Right lobe of liver (tissue), 6 donors: Measurements from ENCODE around the gene CHRNB1. TPM values are rescaled to one million over a fixed set of nuclear protein-coding genes. Genes with fewer than 3 reads are reported as not detected.
A peak's percentile ranks its signal among the peaks of the same experiment; 100 is the strongest.

Experiments
- ATAC-seq, 4 donors: fragments of 200-7000 bp; cut with Tn5 transposase; one replicate each; pipeline ENCODE4 v1.9.1; 2020; ENCODE audit warnings: mild to moderate bottlenecking in 4 of 4, moderate library complexity in 4 of 4
- DNase-seq, 3 donors: peaks; one replicate each; pipeline ENCODE4 v3.0.0-alpha.2; 2020
- H3K27ac ChIP-seq, 3 donors: fragments of 200-600 bp; one replicate each; pipeline ENCODE4 v1.8.0; 2022
- H3K27me3 ChIP-seq, 2 donors: fragments of 200-600 bp; one replicate each; pipeline ENCODE4 v1.8.0; 2022
- H3K36me3 ChIP-seq, 4 donors: fragments of 200-600 bp; sonication (generic) in 1 of 4; one replicate each; pipeline versions ENCODE4 v1.5.1 to v1.8.0; 2017 to 2022; ENCODE audit warnings: control low read depth in 1 of 4
- H3K4me1 ChIP-seq, 4 donors: fragments of 200-600 bp; sonication (generic) in 1 of 4; one replicate each; pipeline versions ENCODE4 v1.5.1 to v1.8.0; 2017 to 2022; ENCODE audit warnings: control low read depth in 1 of 4
- H3K4me3 ChIP-seq, 3 donors: fragments of 200-600 bp; one replicate each; pipeline ENCODE4 v1.8.0; 2022
- H3K9me3 ChIP-seq, 4 donors: fragments of 200-600 bp; sonication (generic) in 1 of 4; one replicate each; pipeline versions ENCODE4 v1.5.1 to v1.8.0; 2017 to 2022; ENCODE audit warnings: control low read depth in 1 of 4
- CTCF ChIP-seq, 4 donors: fragments of 200-600 bp in 3 of 4; fragments of 450-650 bp in 1 of 4; IDR thresholded peaks; one replicate each; pipeline versions ENCODE4 v1.5.1 to v1.8.0; 2016 to 2022; ENCODE audit warnings: antibody characterized with exemption in 4 of 4, mild to moderate bottlenecking in 2 of 4
- POLR2A ChIP-seq: fragments of 450-650 bp; IDR thresholded peaks from one replicate; pipeline ENCODE4 v1.6.1; 2017; ENCODE audit warnings: antibody characterized with exemption, mild to moderate bottlenecking
- WGBS: methylation state at CpG from one replicate; pipeline ENCODE4 v1.1.6; 2018; ENCODE audit warnings: low coverage, low lambda C conversion rate; ENCODE audit not compliant: insufficient coverage; ENCODE audit errors: missing lambda C conversion rate; 5-methylcytosine and 5-hydroxymethylcytosine counted together
- intact Hi-C, 2 donors: fragments of 100-400 bp; cut with DNase I; formaldehyde crosslinking; loops; one replicate each; pipeline versions ENCODE4 v1.11.2 to v1.14.1; 2022
- total RNA-seq, 6 experiments: library from RNA; depleted of rRNA in 2 of 6; stranded (reverse); fragments of >200 nt in 2 of 6; fragmentation: NEBNext Ultra II Directional in 3 of 6; extraction: Animal tissue kit (Norgen Biotek cat#: 25700) in 3 of 6; gene quantifications; one replicate each; pipeline versions ENCODE4 v1.1.0 to v1.2.4, GENCODE V29; 2016 to 2023
- donor health status: DM: no; HTN: yes; CAD: no.
- donor health status: DM: no; HTN: no; CAD: no.
- donor health status: DM: no; HTN: no; CAD: no.
- donor health status: DM: no; HTN: yes; CAD: no.
- donor health status: DM: no; HTN: yes; CAD: no.

CHRNB1 gene
- total RNA-seq, 6 experiments from 2014 or later = 6.0 to 12.3 (median 8.2) TPM

- H3K36me3 ChIP-seq = no peaks in the 10 kb centered on the region
- peak overlapping the region in 1 of 3 donors; percentile 24 for H3K4me3 ChIP-seq
- H3K9me3 ChIP-seq = no peaks in the 10 kb centered on the region
- TF ChIP-seq POLR2A (no peak), CTCF (IDR thresholded peaks at IDR 0.05) (no peak)
- intact Hi-C loops = loop anchor here in 1 of 2 donors (5.0 kb wide), 1 partner anchor 82 kb away; the partner anchor contains the start of gene TMEM95
- H3K27me3 ChIP-seq = no peaks in the 10 kb centered on the region
- H3K27ac ChIP-seq = no peak overlapping the region
- WGBS = 52% methylated on average over 11 of the region's 11 CpGs
- peaks cover 0 to 42% (median 12%) of the 10 kb centered on the region in 4 donors for H3K4me1 ChIP-seq
- no peak for DNase-seq
- no peak for ATAC-seq
These were observed 6.0 kb upstream of the CHRNB1 start for GRCh38 chr17:7438656-7439460.

- WGBS = 15% methylated on average over 17 of the region's 50 CpGs
- no peak within 1 kb of the TSS for H3K27ac ChIP-seq
- H3K4me3 ChIP-seq = peak within 1 kb of the TSS; percentile 31 to 36 (median 33)
- H3K9me3 ChIP-seq = no peaks in the 10 kb centered on the region
- ATAC-seq = no peak
- no peak for TF ChIP-seq POLR2A
- TF ChIP-seq CTCF (IDR thresholded peaks at IDR 0.05) = no peak
- H3K36me3 ChIP-seq = no peaks in the 10 kb centered on the region
- DNase-seq = peak in 1 of 3 donors; percentile 55
- intact Hi-C loops = loop anchor here in 1 of 2 donors (5.0 kb wide), 1 partner anchor 82 kb away; the partner anchor contains the start of gene TMEM95
- H3K27me3 ChIP-seq = no peaks in the 10 kb centered on the region
- peaks cover 0 to 44% (median 14%) of the 10 kb centered on the region in 4 donors for H3K4me1 ChIP-seq
These were observed 5.3 kb upstream of the CHRNB1 start, which contains the start of gene FGF11 for GRCh38 chr17:7439462-7440112. TSS of gene FGF11 (plus strand) at chr17:7439512. CDS start at chr17:7439621, 109 bp downstream.

- H3K27ac ChIP-seq = no peak overlapping the region
- H3K27me3 ChIP-seq = no peaks in the 10 kb centered on the region
- H3K9me3 ChIP-seq = no peaks in the 10 kb centered on the region
- no peak for ATAC-seq
- no peaks in the 10 kb centered on the region for H3K36me3 ChIP-seq
- intact Hi-C loops = no loop called here
- peak overlapping the region; percentile 31 to 36 (median 33) for H3K4me3 ChIP-seq
- WGBS = 1% methylated on average over 28 of the region's 46 CpGs
- DNase-seq = peak in 2 of 3 donors; percentile 68 to 69
- H3K4me1 ChIP-seq = peaks cover 0 to 44% (median 14%) of the 10 kb centered on the region in 4 donors
- TF ChIP-seq POLR2A (no peak), CTCF (IDR thresholded peaks at IDR 0.05) (no peak)
These were observed 4.6 kb upstream of the CHRNB1 start for GRCh38 chr17:7440113-7440833.

- H3K4me1 ChIP-seq = peaks cover 0 to 40% (median 12%) of the 10 kb centered on the region in 4 donors
- peak; percentile 81 to 83 (median 82) for DNase-seq
- intact Hi-C loops = no loop called here
These were observed 4.0 kb upstream of the CHRNB1 start for GRCh38 chr17:7440834-7441195.

More at GRCh38 chr17:7440834-7441195, 4.0 kb upstream of the CHRNB1 start:
- TF ChIP-seq CTCF (IDR thresholded peaks at IDR 0.05) (no peak), POLR2A (no peak)
- H3K27me3 ChIP-seq = no peaks in the 10 kb centered on the region
- 4% methylated on average over 7 of the region's 12 CpGs for WGBS
- peak in 3 of 4 donors; percentile 15 to 30 (median 19) for ATAC-seq
- peak overlapping the region; percentile 31 to 36 (median 33) for H3K4me3 ChIP-seq
- no peaks in the 10 kb centered on the region for H3K9me3 ChIP-seq
- no peaks in the 10 kb centered on the region for H3K36me3 ChIP-seq
- H3K27ac ChIP-seq = no peak overlapping the region
